ENCODE data around the gene RGR.
"Not testable (repeated sequence)": the region's sequence is repeated elsewhere in the genome, so short reads cannot be mapped to it uniquely, and the experiment has no call there.

RGR gene

GRCh38 chr10:84261236-84261915 is 16.5 kb downstream of the RGR start:
- no peak for DNase-seq

DNA sequence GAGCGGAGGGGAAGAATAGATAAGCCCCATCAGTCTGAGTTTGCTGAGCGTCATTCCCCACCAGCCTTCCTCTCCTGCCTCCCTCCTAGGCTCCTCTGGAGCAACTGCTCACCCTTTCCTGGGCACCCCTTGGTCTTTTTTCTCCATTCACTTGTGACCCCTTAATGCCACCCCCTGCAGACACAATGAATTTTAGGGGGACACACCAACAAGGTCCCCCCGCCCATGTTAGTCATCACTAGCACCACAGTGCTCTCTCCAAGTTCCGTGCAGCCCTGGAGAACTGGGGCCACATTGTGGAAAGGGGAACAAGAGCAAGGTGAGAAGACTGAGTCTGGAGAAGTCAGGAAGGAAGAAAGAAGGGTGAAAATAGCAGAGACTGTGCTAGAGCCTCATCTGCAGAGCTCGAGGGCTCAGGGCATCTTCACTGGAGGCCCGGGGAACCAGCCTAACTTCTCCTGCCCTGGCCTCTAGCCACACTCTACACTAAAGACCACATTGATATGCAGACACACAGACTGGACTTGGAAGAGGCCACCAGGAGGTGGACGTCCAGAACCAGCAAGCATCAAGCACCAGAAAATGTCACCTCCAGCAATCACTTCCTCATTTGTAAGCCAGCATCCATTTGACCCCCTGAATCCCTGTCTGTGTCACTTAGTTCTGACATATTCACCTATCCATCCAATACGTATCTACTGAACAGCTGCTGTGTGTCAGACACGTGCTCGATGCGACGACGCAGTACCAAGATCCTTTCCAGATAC is 17.5 kb downstream of the RGR start:
- no peak for DNase-seq

GRCh38 chr10:84263716-84264115 is 18.9 kb downstream of the RGR start:
- DNase-seq = no peak

GRCh38 chr10:84264611-84265141 is 19.8 kb downstream of the RGR start:
- peak; percentile 43 for DNase-seq

DNA sequence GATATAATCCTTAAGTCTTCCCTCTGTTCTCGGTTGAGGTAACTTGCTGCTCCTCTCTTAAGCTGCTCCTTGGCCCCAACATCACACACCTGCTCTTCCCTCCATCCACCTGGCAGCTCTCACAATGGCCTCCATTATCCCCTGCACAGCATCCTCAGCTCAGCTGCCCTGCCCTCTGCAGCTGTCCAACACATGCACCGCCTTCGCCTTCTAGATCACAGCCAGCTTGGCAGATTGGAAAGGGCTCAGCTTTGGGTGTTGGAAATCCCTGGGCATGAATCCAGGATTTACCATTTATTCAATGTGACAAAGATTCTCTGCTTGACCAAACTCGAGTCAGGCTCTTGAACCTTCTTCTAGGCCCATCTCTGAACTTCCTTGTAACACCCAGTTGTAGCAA is 20.6 kb downstream of the RGR start:
- DNase-seq = no peak

DNA sequence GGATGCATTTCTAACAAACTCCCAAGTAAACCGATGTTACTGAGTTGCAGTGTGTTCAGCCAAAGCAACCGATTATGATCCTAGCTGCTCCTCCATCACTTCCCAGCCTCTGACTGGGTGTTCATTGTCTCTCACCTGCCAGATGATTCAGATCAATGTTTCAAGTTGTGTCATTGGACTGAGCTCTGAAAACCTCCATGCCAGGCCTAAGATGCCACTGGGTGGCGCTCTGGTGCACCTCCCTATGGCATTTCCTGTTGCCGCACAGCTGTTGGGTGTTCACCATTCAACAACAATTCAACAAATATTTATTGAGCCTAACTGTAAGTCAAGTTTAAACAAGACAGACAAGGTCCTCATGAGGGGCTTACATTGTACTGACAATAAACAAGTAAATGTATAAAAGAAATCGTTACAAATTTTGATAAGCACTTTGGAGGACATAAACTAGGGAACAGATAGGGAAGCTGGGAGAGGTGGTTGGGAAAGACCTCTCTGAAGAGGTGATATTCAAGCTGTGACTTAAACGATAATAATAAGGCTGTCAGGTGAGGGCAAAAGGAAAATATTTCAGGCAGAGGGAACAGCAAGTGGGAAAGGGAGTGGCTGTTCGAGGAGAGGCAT is 22.8 kb downstream of the RGR start:
- DNase-seq = peak; percentile 45

GRCh38 chr10:84269162-84269561 is 24.3 kb downstream of the RGR start:
- no peak for DNase-seq

GRCh38 chr10:84269773-84270172 is 24.9 kb downstream of the RGR start:
- peak; percentile 83 for DNase-seq

DNA sequence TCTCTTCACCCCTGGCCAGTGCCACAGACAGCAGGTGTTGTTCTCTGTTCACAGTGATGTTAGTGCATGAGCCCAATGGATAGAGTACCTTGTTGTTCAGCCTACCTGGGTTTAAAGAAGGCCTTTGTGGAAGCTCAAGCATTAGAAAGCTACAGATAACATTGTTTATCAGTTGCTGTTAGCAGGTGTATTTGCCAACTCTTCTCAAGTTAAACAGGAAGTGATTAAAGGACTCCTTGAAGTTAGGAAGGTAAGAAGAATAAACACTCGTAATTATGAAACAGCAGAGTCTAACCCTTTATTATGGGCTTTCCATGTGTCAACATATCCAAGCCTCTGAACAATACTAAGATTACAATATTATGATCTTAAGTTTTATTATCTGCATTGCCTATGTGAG is 25.9 kb downstream of the RGR start:
- no peak for DNase-seq

GRCh38 chr10:84279876-84280475 is 35.1 kb downstream of the RGR start:
- DNase-seq = not testable (repeated sequence)

DNA sequence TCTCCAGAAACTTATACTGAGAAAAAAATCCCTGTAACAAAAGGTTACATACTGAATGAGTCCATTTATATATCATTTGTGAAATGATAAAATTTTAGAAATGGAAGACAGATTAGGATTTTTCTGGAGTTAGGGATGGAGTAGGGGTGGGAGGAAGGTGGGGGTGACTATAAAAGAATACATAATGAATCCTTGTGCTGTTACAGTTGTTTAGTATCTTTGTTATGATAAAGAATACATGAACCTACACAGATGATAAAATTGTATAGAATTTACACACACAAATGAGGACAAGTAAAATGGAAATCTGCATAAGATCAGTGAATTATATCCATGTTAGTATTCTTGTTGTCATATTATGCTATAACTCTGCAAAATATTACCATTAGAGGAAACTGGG is 41.8 kb downstream of the RGR start:
- DNase-seq = no peak

- no peak for DNase-seq
Observed at GRCh38 chr10:84288151-84288550, 43.3 kb downstream of the RGR start.

DNA sequence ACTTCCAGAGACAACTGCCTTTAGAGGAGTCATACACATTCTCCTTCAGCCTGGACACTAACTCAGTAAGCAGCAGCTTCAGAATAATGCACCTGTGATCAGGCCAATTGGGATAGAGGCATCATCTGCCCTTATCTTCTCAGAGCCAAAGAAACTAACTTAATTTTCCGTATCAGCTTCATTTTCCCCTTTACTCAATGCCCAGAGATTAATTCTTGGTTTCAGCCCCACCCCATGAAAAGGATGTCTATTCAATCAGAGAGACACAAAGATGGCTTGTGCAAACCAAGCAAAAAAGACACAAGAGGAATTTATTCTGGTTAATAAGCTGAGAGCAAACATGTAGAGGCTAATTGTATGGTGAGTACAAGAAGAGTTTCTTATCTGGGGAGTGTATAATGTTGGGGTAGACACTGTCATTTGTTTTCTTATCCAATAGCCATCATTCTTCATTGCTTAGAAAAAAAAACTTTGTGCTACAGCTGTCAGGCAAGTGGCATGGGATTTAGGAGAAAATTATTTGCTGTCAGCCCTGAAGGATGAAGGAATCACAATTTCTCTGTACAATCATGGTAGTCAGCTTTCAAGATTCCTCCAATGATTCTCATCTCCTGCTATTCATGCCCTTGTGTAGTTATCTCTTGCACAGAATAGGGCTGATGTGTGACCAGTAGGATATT is 44.8 kb downstream of the RGR start:
- no peak for DNase-seq

GRCh38 chr10:84290235-84290634 is 45.4 kb downstream of the RGR start:
- DNase-seq = no peak

- DNase-seq = peak; percentile 48
Observed at GRCh38 chr10:84291384-84291783, 46.5 kb downstream of the RGR start.

DNA sequence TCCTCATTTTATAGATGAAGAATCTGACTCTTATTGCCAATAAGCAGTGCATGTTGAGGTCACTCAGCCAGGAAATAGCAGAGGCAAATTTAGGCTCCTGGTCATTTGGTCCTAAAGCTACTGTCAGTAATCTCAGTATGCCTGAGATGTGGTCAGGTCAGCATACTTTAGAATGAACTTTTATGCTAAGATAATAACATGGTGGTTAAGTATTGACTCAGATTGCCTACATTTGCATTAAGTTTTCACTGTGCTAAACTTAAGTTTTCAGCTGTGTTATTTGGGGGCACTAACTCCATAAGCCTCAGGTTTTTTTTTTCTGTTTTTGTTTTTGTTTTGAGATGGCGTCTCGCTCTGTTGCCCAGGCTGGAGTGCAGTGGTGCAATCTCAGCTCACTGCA is 47.6 kb downstream of the RGR start:
- no peak for DNase-seq

GRCh38 chr10:84293171-84293570 is 48.3 kb downstream of the RGR start:
- DNase-seq = no peak

DNA sequence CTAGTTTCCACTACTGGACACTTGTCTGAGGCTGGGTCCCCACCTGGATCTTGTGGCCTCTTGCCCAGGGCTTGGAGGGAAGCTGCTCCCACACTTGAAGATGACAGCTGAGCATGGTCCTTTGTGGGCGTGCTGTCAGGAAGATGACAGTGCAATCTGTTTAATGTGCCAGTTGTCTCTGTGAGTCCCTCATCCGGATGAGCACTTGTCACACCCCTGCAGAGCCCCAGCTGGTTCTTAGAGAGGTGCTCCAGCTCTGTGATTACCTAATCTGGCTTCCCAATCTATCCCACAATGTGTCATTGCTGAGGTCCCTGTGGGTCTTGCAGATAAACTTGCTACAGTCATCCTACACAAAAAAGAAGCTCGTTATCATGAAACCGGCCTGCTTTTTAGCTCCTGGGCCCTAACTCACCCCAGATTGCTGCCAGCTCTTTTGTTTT is 48.7 kb downstream of the RGR start:
- DNase-seq = no peak

GRCh38 chr10:84294766-84295447 is 50.1 kb downstream of the RGR start:
- DNase-seq = no peak

DNA sequence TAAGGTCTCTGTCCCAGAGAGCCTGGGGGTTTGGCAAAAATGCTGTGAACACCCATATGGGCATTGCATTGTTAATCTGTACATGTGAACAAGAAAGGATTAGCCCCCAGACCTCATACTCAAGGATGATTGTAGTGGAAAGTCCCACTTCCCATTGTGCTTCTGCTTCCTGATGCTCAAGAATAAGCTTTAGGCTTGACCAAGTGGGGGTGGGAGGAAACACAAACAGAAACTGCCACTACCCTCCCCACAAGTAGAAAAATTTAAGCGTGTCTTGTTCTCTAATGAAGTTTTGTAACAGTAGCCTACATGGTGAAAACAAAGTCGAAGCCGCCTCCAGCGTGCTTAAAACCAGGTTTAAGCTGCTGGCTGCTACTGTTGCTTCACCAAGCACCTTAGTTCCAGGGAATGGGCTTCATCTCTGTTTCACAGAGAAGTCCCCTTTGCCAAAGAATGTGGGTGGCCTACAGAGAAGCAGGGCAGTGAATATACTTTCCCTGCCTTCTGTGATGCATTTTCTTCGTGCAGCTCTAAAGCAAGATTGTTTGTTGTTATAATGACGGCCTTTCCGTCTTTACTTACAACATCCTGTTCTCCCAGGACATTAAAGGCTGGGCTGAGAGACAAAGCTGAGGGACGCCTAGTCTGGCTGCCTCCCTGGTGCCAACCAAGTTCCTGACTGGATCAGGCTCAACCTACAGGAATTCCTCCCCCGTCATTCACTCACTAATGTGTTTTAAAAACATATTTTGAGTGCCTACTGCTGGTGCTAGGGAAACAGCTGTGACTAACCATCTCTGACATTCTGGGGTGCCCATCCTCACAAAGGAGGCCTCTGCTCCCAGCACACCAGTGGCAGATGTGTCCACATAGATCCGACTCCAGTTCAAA is 51.5 kb downstream of the RGR start:
- DNase-seq = peak; percentile 41

- no peak for DNase-seq
Observed at GRCh38 chr10:84298057-84298456, 53.2 kb downstream of the RGR start.
